ENCODE measurements around the gene ASAP2.

Gene ASAP2

GRCh38 chr2:9187620-9188214, 18.9 kb upstream of the ASAP2 start:
- TF ChIP-seq POLR2AphosphoS5 (IDR thresholded peaks at IDR 0.05; ENCODE audit: low read depth, low read length) (no peak), FOXP2 (optimal IDR thresholded peaks at IDR 0.05; ENCODE audit: borderline replicate concordance, extremely low read depth, extremely low read length, insufficient read depth) (no peak), TAF1 (IDR thresholded peaks at IDR 0.05; ENCODE audit: borderline replicate concordance, insufficient read depth, low read length) (no peak), SIN3A (IDR thresholded peaks at IDR 0.05; ENCODE audit: borderline replicate concordance, insufficient read depth, low read length) (no peak), REST (IDR thresholded peaks at IDR 0.05; ENCODE audit: insufficient read depth in 1 of 2, low read depth in 2 of 2, low read length in 2 of 2) (no peak)

- TF ChIP-seq REST (IDR thresholded peaks at IDR 0.05; ENCODE audit: insufficient read depth in 1 of 2, low read depth in 2 of 2, low read length in 2 of 2) (no peak), POLR2AphosphoS5 (IDR thresholded peaks at IDR 0.05; ENCODE audit: low read depth, low read length) (no peak), TAF1 (IDR thresholded peaks at IDR 0.05; ENCODE audit: borderline replicate concordance, insufficient read depth, low read length) (no peak), SIN3A (IDR thresholded peaks at IDR 0.05; ENCODE audit: borderline replicate concordance, insufficient read depth, low read length) (no peak), FOXP2 (optimal IDR thresholded peaks at IDR 0.05; ENCODE audit: borderline replicate concordance, extremely low read depth, extremely low read length, insufficient read depth) (no peak)
Measured at GRCh38 chr2:9188823-9189222, 17.8 kb upstream of the ASAP2 start.

GRCh38 chr2:9189901-9190300, 16.7 kb upstream of the ASAP2 start:
- TF ChIP-seq TAF1 (IDR thresholded peaks at IDR 0.05; ENCODE audit: borderline replicate concordance, insufficient read depth, low read length) = no peak
- TF ChIP-seq POLR2AphosphoS5 (IDR thresholded peaks at IDR 0.05; ENCODE audit: low read depth, low read length) = no peak
- no peak for TF ChIP-seq REST (IDR thresholded peaks at IDR 0.05; ENCODE audit: insufficient read depth in 1 of 2, low read depth in 2 of 2, low read length in 2 of 2)
- TF ChIP-seq SIN3A (IDR thresholded peaks at IDR 0.05; ENCODE audit: borderline replicate concordance, insufficient read depth, low read length) = no peak
- TF ChIP-seq FOXP2 (optimal IDR thresholded peaks at IDR 0.05; ENCODE audit: borderline replicate concordance, extremely low read depth, extremely low read length, insufficient read depth) = no peak

- TF ChIP-seq SIN3A (IDR thresholded peaks at IDR 0.05; ENCODE audit: borderline replicate concordance, insufficient read depth, low read length) (no peak), REST (IDR thresholded peaks at IDR 0.05; ENCODE audit: insufficient read depth in 1 of 2, low read depth in 2 of 2, low read length in 2 of 2) (no peak), FOXP2 (optimal IDR thresholded peaks at IDR 0.05; ENCODE audit: borderline replicate concordance, extremely low read depth, extremely low read length, insufficient read depth) (no peak), POLR2AphosphoS5 (IDR thresholded peaks at IDR 0.05; ENCODE audit: low read depth, low read length) (no peak), TAF1 (IDR thresholded peaks at IDR 0.05; ENCODE audit: borderline replicate concordance, insufficient read depth, low read length) (no peak)
Measured at GRCh38 chr2:9191041-9191481, 15.6 kb upstream of the ASAP2 start.

All from PFSK-1 (cell line).